Activated CD4-positive, alpha-beta T cell treated with anti-CD3 and anti-CD28 coated beads, Interleukin-2, amount 50 U/mL, for 4 hours (primary cell): ENCODE data around the gene HM13.
"Not testable (repeated sequence)": the region's sequence is repeated elsewhere in the genome, so short reads cannot be mapped to it uniquely, and the experiment has no call there.

Experiments used
- DNase-seq, 2 experiments: peaks; one replicate each; pipeline ENCODE4 v3.0.0-alpha.2; 2020

Gene HM13, protein sequence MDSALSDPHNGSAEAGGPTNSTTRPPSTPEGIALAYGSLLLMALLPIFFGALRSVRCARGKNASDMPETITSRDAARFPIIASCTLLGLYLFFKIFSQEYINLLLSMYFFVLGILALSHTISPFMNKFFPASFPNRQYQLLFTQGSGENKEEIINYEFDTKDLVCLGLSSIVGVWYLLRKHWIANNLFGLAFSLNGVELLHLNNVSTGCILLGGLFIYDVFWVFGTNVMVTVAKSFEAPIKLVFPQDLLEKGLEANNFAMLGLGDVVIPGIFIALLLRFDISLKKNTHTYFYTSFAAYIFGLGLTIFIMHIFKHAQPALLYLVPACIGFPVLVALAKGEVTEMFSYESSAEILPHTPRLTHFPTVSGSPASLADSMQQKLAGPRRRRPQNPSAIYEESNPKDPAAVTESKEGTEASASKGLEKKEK

DNA sequence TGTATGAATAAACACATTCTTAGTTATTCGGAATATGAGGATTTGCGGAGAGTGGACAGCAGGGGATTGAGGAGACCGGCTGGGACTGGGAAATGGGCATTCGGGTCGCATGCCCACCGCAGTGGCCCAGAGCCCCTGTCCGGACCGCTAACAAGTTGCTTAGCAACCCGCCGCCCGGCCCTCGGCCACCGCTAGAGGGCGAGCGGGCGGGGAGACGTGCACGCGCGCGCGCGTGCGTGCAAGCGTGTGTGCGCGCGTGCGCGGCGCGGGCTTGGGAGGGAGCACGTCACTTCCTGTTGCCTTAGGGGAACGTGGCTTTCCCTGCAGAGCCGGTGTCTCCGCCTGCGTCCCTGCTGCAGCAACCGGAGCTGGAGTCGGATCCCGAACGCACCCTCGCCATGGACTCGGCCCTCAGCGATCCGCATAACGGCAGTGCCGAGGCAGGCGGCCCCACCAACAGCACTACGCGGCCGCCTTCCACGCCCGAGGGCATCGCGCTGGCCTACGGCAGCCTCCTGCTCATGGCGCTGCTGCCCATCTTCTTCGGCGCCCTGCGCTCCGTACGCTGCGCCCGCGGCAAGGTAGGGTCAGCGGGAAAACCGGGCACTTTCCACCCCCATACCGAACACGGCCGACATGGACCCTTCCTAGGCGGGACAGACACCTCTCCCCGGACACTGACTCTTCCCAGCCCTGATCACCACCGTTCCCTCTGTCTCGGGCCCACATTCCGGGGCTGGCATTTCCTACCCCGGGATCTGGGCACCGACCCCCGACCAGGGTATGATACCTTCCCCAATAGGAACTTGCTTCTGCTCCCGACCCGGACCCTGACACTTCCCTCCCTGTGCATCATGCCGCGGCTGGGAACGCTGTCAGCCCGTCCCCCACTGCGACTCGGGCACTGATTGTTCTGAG is at the start of gene HM13:
HM13 (plus strand) TSS at position 289 of the 918 bp plus-strand sequence; CDS start at position 399, 110 bp downstream.
- peak; percentile 81 to 85 for DNase-seq

DNA sequence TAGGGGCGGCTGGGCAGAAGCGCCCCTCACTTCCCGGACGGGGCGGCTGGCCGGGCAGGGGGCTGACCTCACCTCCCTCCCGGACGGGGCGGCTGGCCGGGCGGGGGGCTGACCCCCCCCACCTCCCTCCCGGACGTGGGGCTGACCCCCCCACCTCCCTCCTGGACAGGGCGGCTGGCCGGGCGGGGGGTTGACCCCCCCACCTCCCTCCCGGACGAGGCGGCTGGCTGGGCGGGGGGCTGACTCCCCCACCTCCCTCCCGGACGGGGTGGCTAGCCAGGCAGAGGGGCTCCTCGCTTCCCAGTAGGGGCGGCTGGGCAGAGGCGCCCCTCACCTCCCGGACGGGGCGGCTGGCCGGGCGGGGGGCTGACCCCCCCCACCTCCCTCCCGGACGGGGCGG is 43.3 kb upstream of the HM13 start:
- DNase-seq, result not testable (repeated sequence)

DNA sequence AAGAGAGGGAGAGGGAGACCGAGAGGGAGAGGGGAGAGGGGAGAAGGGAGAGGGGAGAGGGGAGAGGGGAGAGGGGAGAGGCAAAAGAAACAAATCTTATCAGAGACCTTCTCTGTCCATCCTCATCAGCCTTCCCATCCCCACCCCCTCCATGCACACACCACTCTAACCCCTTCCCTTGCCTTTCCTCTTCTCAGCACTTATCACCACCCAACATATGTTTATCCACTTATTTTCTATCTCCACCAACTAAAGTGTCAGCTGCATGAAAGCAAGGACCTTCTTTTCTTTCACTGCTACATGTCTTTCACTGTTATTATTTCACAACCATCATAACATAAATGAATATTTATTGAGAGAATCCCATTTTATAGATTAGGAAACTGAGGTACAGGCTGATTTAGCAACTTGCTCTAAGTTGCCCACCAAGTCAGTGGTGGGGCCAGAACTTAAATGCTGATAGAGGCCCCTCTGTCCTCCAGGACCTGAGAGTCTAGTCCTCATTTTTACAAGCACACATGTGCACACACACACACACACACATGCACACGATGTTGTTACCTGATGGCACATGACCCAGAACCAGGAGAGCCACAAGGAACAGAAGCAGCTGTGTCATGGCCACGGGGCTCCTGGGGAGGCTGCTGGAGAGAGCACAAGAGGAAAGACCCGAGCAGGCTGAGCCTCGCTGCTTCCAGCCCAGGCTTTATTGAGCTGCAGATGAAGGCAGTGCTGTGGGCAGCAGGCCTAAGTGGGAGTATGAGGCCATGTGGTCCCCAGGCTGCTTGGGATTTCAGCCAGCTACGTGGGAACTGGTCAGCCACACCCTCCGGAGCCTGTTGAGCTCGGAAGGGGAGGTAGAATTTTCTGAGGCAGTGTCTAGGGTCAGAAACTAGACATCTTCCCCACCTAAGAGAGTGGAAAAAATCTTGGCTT is 41.6 kb upstream of the HM13 start:
- no peak for DNase-seq

DNA sequence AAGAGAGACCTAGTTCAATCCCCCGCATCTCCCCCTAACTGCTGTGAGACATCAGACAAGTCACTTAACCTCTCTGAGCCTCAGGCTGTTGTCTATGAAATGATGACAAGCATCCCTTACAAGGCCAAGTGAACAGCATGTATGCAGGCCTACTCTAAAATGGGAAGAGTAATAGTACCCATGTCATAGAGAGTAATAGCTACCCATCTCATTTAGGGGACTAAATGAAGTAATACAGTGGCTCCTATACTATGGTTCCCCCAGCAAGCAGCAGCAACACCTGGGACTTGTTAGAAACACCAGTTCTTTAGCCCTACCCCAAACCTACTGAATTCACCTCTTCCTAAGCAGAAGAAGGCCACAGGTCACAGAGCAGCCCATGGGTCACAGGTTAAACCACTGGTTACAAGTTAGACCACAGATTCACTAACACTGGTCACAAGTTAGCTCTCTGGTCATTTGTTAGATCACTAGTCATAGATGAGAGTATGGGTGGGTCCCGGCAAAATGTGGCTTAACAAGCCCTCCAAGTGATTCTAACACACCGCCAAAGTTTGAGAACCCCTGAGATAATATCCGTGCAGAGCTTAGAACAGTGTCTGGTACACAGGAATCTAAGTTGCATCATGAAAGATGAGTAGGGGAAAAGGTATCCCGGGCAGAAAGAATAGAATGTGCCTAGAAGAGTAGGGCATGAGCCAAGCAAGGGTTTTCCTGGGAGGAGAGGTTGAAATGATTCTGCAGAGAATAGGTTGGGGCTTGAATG is 40.7 kb upstream of the HM13 start:
- DNase-seq, result no peak

DNA sequence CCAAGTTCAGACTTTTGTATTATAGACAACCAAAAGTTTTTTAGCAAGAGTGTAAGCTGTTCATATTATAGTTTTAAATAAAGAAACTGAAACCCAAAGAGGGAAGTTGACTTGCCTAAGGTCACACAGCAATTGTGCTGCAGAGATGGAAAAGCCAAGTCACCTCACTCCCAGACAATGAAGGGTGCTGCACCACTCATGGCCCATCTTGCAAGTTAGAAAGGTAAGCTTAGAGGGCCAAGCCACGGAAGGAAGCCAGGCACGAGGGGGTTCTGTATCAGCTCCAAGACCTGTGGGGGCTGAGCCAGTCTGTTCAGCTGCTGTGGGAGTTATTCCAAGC is 40.2 kb upstream of the HM13 start:
- DNase-seq, result no peak

DNA sequence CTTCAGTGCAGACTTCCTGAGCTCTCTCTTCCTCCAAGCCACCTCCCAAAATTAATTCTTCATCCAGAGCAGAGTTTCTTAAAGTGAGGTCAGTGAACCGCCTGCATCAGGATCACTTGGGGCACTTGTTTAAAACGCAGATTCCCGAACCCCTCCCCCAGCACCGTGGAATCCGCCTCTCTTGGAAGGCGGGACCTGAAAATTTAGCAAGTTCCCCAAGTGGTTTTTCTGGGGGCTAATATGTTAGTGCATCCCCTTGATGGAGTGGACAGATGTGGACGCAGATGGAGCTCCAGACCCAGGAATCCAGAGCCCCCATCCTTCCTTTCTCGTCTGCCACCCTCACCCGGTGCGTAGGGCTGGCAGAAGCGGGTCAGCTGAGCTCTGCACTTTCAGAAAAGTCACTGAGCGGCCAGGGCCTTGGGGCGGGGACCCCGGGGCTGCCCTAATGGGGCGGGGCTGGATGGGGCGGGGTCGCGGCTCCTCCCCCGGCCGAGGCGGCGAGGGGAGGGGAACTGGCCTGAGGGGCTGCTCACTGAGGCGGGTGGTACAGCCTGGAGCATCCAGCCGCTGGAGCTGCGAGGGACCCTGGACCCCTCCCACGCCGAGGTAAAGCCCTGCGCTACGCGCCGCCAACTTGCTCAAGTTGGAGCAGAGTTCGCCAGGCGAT is 39.3 kb upstream of the HM13 start, which contains the start of the genes DEFB124 and REM1:
DEFB124 (minus strand) TSS at position 370 of the 670 bp plus-strand sequence. CDS start 2,114 bp downstream, outside the sequence.
REM1 (plus strand) TSS at position 531 of the 670 bp plus-strand sequence. CDS start 1,158 bp downstream, outside the sequence.
- DNase-seq, result no peak

DNA sequence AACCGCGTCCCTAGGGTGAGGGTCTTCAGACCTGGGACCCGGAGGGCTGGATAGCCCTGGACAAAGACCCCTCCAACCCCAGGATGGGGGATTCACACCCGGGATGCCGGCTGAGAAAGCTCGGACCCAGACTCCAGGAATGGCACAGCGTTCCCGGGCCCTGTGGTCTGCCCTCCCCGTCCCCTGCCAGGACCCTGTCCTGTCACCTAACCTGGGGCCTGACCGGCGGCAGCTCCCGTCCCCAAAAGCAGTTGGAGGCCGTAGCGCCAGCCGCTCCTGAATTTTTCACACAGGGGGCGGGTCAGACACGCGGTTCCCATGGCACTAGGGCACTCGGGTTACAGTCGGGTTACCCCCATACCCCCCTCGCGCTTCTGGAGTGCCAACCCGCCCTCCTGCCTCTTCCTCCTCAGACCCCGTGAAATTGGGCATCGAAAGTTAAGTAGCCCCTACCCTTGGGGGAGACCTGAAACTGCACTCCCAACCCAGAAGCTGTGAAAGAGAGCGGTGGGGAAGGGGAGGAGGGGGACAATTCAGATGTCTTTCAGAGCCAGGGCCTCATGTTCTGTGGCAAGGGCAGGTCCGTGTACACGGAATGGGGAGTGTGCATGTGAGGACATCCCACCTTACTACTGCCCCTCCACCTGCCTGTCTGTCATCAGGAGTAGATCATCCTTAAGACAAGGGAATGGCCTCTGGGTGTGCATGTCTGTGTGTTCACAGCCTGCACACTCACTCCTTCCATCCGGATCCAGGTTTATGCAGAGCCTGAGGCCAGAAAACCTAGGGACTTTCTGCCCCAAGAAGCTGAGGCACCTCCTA is 38.6 kb upstream of the HM13 start:
- DNase-seq, result no peak

DNA sequence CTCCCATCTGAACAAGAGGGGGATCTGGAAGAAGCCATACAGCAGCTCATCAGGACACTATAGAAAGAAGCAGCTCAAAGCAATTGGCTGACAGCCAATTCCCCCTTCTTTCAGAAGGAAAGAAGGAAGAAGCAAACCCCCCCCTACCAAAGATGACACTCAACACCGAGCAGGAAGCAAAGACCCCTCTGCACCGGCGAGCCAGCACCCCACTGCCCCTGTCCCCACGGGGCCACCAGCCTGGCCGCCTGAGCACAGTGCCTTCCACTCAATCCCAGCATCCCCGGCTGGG is 38.0 kb upstream of the HM13 start:
- no peak for DNase-seq

DNA sequence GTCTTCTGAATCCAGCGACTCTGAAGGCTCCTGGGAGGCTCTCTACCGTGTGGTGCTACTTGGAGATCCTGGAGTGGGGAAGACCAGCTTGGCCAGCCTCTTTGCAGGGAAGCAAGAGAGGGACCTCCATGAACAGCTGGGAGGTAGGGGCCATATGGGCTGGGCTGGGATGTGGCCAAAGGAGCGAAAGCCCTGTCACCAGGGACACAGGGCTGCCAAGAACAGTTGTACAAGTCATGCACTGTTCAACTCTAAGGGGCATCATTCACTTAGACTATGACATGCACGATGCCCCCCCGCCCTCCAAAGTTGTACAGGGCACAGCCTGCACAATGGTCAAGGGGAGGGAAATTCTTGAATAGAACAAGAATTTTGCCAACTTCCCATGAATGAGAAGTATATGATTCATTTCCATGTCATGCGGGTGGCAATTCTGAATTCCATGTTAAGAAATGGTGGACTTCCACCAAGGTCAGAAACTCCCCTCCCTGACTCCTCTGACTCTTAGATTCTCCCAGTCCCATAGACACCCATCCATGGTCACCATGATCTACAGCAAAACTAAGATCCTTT is 37.5 kb upstream of the HM13 start:
- DNase-seq, result no peak

DNA sequence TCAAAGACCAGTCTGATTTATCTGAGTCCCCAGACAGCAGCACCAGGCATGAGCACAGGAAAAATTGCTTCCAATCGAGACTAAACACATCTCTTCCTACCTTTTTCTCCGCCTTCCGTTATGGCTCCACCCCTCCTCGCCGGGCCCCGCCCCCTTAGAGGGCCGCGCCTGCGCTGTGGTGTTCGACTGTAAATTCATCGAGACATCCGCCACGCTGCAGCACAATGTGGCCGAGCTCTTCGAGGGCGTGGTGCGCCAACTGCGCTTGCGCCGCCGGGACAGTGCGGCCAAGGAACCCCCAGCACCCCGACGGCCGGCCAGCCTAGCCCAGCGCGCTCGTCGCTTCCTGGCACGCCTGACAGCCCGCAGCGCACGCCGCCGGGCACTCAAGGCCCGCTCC is 30.2 kb upstream of the HM13 start:
- no peak for DNase-seq

DNA sequence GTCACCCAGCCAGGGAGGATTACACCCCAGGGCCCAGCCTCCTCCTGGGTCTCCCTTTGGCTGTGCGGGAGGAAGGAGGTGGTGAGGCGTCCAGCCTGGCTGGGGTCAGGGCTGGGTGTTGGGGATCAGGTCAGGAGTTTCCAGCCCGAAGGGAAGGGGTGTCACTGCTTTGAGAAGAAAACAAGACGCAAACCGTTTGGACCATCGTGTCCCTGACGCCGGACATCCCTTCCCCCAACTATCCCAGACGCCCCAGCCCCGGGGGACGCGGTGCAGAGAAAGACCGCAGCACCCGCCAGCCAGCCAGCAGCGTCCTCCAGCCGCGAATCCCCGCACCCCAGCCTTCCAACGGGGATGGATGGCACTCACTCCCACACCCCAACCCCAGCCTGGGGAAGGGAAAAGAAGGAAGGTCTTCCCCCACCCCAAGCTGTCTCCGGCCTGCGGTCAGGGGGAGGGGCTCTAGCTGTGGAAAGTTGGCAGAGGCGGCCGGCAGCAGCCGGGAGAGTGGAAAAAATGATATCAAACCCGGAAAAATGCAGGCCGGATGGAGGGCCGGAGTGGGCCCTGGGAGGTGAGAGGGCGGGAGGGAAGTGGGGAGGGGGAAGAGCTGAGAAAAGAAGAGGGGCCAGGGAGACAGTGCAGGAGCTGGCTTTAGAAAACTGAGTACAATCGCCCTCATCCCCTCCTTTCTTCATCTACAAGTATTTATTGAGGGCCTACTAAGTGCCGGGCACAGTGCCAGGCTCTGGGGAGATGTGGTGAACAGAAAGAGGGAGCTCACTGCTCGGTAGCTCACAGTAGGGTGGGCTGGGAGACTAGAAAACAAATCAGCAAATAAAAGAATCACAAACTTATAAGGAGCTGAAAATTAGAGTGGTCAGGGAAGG is 28.5 kb upstream of the HM13 start:
- no peak for DNase-seq

DNA sequence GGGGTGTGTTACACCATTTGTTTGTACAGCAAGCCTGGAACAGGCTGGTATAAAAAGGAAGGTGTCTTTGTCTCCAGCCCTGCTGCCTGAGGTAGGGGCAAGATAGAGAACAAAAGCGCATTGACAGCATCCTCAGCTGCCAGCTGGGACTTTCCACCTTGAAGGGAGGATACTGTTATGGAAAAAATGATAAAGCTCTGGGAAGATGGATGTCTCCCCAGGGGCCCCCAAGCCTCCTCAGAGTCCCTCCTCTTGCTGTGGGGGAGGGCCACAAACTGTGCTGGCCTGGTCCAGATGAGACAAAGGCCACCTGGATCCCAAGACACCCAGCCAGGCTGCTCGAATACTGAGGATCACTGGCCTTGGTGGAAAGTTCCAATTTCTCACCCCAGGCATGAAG is 26.1 kb upstream of the HM13 start:
- DNase-seq, result no peak

DNA sequence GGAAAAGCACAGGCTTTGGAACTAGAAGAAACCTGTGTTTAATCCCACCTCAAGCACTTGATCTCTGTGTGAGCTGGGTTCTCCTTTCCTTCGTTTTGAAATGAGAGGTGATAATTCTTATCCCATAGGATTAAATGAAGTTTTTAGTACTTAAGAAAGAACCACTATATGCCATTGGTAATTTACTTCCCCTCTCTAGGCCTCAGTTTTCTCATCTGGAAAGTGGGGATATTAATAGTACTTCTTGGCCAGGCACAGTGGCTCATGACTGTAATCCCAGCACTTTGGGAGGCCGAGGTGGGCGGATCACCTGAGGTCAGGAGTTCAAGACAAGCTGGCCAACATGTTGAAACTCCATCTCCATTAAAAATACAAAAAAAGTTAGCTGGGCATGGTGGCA is 25.1 kb upstream of the HM13 start:
- DNase-seq, result no peak

DNA sequence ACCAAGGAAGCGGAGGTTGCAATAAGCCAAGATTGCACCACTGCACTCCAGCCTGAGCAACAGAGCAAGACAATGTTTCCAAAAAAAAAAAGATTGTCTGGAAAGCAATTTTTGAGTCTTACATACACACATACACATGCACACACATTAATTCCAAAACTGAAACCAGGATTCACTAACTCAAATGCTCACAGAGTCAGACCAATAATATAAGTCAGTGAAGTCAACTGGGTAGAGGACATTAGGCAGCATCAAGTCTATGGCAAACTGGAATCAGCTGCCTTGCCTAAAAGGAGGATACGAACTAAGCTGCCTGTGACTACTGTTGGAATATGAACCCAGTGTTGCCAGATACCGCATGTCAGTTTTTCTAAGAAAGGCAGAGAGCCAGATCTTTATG is 23.5 kb upstream of the HM13 start:
- no peak for DNase-seq

DNA sequence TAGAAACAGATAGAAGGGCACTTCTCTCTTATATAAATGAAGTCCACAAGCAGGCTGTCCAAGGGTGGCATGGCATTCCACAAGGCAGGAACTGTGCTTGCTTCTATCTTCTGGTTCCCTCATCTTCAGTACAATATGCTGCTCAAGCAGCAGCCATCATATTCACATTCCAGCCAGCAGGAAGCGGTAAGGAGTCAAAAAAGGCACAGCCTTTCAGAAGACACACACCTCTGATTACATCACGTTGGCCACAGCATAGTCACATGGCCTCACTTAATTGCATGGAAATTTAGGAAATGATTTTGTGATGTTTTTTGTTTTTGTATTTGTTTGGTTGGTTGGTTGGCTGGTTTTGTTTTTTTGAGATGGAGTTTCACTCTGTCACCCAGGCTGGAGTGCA is 20.1 kb upstream of the HM13 start:
- DNase-seq, result no peak

DNA sequence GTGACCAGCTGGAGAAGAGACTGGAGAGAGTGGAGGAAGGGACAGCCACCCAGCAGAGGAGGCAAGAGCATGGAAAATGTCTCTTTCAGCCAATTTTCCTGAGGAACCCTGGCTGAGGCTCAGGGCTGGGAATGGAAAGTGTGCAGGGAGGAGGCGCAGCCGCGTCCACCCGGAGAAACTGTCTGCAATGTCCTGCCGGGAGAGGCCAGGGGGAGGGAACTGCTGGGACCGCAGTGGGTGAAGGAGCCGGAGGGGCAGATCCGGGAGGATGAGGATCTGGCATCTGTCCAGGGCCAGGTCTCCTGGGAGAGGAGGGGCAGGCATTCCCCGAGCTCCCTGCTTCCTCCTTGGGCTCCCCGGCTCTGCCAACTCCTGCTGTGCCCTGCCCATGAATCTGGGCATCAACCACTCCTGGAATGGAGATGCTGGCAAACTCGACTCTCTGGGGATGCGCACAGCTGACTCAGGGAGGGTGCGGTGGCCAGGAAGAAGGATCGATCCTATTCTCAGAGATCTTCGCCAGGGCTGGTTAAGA is 17.4 kb upstream of the HM13 start:
- no peak for DNase-seq

DNA sequence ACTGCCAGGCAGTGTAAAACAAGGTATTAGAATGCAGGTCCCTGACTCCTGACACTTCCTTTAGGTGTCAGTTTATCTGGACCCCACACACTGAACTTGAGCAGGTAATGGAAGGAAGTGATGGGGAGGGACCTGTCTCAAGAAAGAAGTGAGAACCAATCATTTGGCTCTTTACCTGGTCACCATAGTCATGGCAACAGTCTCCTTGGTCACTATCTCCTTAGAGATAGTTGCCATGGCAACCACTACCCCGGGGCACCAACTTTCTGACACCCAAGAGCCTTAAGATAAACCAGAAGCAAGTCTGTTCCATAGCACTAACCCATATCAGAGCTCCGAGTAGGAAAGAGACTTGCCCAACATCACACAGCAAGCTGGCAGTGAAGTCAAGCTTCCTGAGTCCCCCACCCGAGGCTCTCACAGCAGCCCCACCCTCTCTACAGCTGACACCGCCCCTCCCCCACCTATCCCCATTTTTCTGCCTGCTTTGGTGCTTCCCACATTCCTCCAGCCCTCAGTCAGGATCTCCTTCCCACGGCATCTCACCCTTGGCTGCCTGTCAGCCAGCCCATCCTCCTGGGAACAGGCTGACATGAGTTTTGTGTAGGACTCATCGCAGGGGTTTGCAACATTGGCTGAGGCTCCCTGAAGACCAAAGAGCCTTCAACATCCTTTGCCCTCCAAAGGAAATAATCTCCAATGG is 16.3 kb upstream of the HM13 start:
- no peak for DNase-seq

DNA sequence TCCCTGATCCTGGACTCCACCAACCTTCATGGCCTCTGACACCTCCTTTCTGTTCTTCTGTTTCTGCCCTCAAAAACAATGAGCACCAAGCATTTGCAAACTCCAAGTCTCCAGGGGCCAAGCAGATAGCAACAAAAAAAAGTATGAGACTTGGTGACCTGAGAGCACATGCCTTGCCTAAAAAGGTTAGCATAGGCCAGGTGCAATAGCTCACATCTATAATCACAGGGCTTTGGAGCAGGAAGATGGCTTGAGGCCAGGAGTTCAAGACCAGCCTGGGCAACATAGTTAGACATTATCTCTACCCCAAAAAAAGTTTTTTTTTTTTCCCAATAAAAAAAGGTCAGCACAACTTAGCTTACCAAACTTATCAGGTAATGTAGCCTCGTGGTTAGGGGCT is 13.7 kb upstream of the HM13 start:
- DNase-seq, result no peak
